Caco-2 (cell line): ENCODE results near the gene CDS2. TPM values are rescaled to one million over a fixed set of nuclear protein-coding genes. Genes with fewer than 3 reads are reported as not detected.

Experiments used
- BruUV-seq: library from RNA; stranded (reverse); fragments of 400-500 nt; replicated peaks from 2 replicates; lab custom pipeline; 2021; lab: Mats Ljungman, UMichigan
- CTCF ChIA-PET: fragments of 300-600 bp; sonication (Branson Sonifier 250); formaldehyde crosslinking; loops from one replicate; lab custom pipeline; 2022; ENCODE audit warnings: antibody characterized with exemption; lab: Charles Lee
- POLR2A ChIA-PET: fragments of 300-600 bp; sonication (Branson Sonifier 250); formaldehyde crosslinking; loops from one replicate; lab custom pipeline; 2022; ENCODE audit warnings: antibody characterized with exemption; lab: Charles Lee
- DNase-seq, 2 experiments: peaks; one replicate each; pipeline versions ENCODE4 v3.0.0 to v3.0.0-alpha.2; 2020 to 2022
- H3K27me3 ChIP-seq: replicated peaks from 2 replicates; pipeline ENCODE4 v1.6.0; 2011; ENCODE audit warnings: low read length; ENCODE audit not compliant: control insufficient read depth, insufficient read depth
- H3K36me3 ChIP-seq: 2 replicates; pipeline ENCODE4 v1.5.1; 2011; ENCODE audit warnings: low read length; ENCODE audit not compliant: control insufficient read depth, insufficient read depth
- H3K4me1 ChIP-seq: fragments of 250-450 bp; sonication (Bioruptor Pico); 2 replicates; pipeline ENCODE4 v1.5.1; 2020; ENCODE audit warnings: mild to moderate bottlenecking
- H3K4me3 ChIP-seq: 2 replicates; pipeline ENCODE4 v1.5.1; 2011; ENCODE audit warnings: low read depth, mild to moderate bottlenecking, control low read depth, low read length
- H3K9me3 ChIP-seq: fragments of 250-450 bp; sonication (Bioruptor Pico); 2 replicates; pipeline ENCODE4 v1.5.1; 2020; ENCODE audit warnings: mild to moderate bottlenecking, moderate library complexity
- H3K27ac Mint-ChIP-seq: one replicate; pipeline ENCODE4 v1.8.0; 2022; ENCODE audit warnings: mixed read lengths; ENCODE audit not compliant: unreplicated experiment
- H3K27me3 Mint-ChIP-seq: one replicate; pipeline ENCODE4 v1.8.0; 2022; ENCODE audit warnings: mixed read lengths; ENCODE audit not compliant: insufficient read depth, unreplicated experiment
- H3K36me3 Mint-ChIP-seq: one replicate; pipeline ENCODE4 v1.8.0; 2022; ENCODE audit warnings: mild to moderate bottlenecking, mixed read lengths; ENCODE audit not compliant: insufficient read depth, unreplicated experiment
- H3K4me1 Mint-ChIP-seq: one replicate; pipeline ENCODE4 v1.8.0; 2022; ENCODE audit warnings: low read depth, mixed read lengths; ENCODE audit not compliant: unreplicated experiment
- H3K4me3 Mint-ChIP-seq: one replicate; pipeline ENCODE4 v1.8.0; 2022; ENCODE audit warnings: mild to moderate bottlenecking, moderate library complexity, mixed read lengths; ENCODE audit not compliant: unreplicated experiment
- H3K9me3 Mint-ChIP-seq: one replicate; pipeline ENCODE4 v1.8.0; 2022; ENCODE audit warnings: mixed read lengths; ENCODE audit not compliant: unreplicated experiment
- intact Hi-C: fragments of 100-400 bp; cut with micrococcal nuclease; formaldehyde crosslinking; loops from one replicate; pipeline ENCODE4 v1.10.0; 2022; ENCODE audit not compliant: unreplicated experiment
- total RNA-seq: library from RNA; stranded (reverse); gene quantifications from 2 replicates; pipeline ENCODE4 v1.2.3, GENCODE V29; 2022
- TF ChIP-seq, protein P1 (sequence below), 2 experiments: fragments of 200-600 bp in 1 of 2; IDR thresholded peaks; 1 replicate in 1 of 2; 2 replicates in 1 of 2; pipeline versions ENCODE4 v1.5.1 to v1.8.0; 2011 to 2022; ENCODE audit warnings: antibody characterized with exemption in 1 of 2, control low read depth in 1 of 2, inconsistent platforms in 1 of 2, low read depth in 1 of 2, low read length in 1 of 2, mild to moderate bottlenecking in 1 of 2, moderate library complexity in 1 of 2; ENCODE audit not compliant: insufficient read depth in 1 of 2, severe bottlenecking in 1 of 2, unreplicated experiment in 1 of 2

Gene CDS2
- total RNA-seq, 1 experiment from 2014 or later: 53.8 TPM

DNA sequence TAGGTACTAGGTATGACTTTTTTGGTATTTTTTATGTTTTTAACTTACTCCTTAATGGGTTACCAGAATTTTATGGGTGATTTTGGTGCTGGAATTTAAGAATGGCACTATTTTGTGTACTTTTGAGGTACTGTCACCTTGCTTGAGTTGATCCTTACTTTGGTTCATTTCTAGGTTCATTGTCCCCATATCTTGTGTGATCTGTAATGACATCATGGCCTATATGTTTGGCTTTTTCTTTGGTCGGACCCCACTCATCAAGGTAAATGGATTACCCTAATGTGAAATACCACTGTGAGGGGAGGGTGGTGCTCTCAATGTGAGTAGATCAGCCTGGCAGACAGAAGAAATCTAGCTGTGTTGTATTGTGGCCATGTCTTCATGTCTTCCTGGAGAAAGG lies 57.9 kb downstream of the CDS2 start:
- ChIA-PET CTCF (interaction anchor here (1.4 kb wide), 1 partner anchor 58 kb away, joined by 8 read pairs; the partner anchor contains the start of gene CDS2), POLR2A (no interaction called here)
- H3K9me3 ChIP-seq: no peaks in the 10 kb centered on the region
- BruUV-seq: no TSS peak
- peaks cover 2% of the 10 kb centered on the region for H3K36me3 ChIP-seq
- H3K27me3 ChIP-seq: no peaks in the 10 kb centered on the region
- H3K4me1 Mint-ChIP-seq: no peaks in the 10 kb centered on the region
- peaks cover 15% of the 10 kb centered on the region for H3K36me3 Mint-ChIP-seq
- no peak overlapping the region for H3K27ac Mint-ChIP-seq
- H3K4me3 ChIP-seq: no peak overlapping the region
- H3K9me3 Mint-ChIP-seq: no peaks in the 10 kb centered on the region
- no peak for DNase-seq
- H3K4me1 ChIP-seq: no peaks in the 10 kb centered on the region
- intact Hi-C loops: no loop called here
- TF ChIP-seq, protein P1, sequence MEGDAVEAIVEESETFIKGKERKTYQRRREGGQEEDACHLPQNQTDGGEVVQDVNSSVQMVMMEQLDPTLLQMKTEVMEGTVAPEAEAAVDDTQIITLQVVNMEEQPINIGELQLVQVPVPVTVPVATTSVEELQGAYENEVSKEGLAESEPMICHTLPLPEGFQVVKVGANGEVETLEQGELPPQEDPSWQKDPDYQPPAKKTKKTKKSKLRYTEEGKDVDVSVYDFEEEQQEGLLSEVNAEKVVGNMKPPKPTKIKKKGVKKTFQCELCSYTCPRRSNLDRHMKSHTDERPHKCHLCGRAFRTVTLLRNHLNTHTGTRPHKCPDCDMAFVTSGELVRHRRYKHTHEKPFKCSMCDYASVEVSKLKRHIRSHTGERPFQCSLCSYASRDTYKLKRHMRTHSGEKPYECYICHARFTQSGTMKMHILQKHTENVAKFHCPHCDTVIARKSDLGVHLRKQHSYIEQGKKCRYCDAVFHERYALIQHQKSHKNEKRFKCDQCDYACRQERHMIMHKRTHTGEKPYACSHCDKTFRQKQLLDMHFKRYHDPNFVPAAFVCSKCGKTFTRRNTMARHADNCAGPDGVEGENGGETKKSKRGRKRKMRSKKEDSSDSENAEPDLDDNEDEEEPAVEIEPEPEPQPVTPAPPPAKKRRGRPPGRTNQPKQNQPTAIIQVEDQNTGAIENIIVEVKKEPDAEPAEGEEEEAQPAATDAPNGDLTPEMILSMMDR (IDR thresholded peaks at IDR 0.05; ENCODE audit: insufficient read depth in 1 of 2, low read depth in 1 of 2, low read length in 1 of 2, severe bottlenecking in 1 of 2, unreplicated experiment in 1 of 2): no peak
- no peak overlapping the region for H3K4me3 Mint-ChIP-seq
- no peaks in the 10 kb centered on the region for H3K27me3 Mint-ChIP-seq

DNA sequence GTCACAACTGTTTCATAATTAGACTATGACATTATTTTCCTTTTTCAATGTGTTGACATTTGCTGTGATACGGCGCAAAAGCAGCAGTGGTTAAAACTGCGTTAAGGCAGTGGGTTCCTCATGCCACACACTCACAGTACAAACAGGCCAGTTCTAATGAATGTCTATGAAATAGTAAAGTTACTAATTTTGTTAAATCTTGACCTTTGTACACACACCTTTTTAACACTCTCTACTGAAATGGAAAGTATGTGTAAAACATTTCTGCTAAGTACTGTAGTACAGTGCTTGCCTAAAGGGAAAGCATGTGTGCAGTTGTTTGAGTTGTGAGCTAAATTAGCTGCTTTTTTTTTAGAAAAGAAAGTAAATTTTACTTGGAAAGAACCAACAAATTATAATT lies 60.3 kb downstream of the CDS2 start:
- DNase-seq: no peak
- intact Hi-C loops: no loop called here
- ChIA-PET POLR2A (no interaction called here), CTCF (interaction anchor here (1.9 kb wide), 1 partner anchor 61 kb away, joined by 12 read pairs; the partner anchor contains the start of gene CDS2)
- Histone ChIP-seq H3K4me1 (no peaks in the 10 kb centered on the region), H3K9me3 (no peaks in the 10 kb centered on the region), H3K27me3 (no peaks in the 10 kb centered on the region), H3K4me3 (no peak overlapping the region), H3K36me3 (peaks cover 2% of the 10 kb centered on the region)
- Mint-ChIP-seq H3K4me3 (no peak overlapping the region), H3K27ac (no peak overlapping the region), H3K4me1 (no peaks in the 10 kb centered on the region), H3K9me3 (no peaks in the 10 kb centered on the region), H3K36me3 (peaks cover 20% of the 10 kb centered on the region), H3K27me3 (no peaks in the 10 kb centered on the region)
- TF ChIP-seq, protein P1 (IDR thresholded peaks at IDR 0.05; ENCODE audit: insufficient read depth in 1 of 2, low read depth in 1 of 2, low read length in 1 of 2, severe bottlenecking in 1 of 2, unreplicated experiment in 1 of 2): no peak
- BruUV-seq: no TSS peak

DNA sequence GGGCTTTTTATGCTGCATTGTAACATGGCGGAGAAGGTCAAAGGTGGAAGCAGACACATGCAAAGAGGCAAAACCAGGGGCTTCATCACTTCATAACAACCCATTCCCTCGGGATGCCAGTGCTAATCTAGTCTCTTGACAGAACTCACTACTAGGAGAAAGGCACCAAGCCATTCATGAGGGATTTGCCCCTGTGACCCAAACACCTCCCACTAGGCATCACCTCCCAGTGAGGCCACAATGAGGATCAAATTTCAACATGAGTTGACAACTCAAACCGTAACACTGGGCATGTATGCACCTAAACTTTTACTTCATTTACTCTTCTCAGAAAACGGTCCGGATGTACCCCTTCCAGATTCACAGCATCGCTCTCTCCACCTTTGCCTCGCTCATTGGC lies 61.9 kb downstream of the CDS2 start:
- CTCF ChIA-PET: interaction anchor here (1.9 kb wide), 1 partner anchor 62 kb away, joined by 12 read pairs; the partner anchor contains the start of gene CDS2
- H3K27me3 Mint-ChIP-seq: no peaks in the 10 kb centered on the region
- H3K27me3 ChIP-seq: no peaks in the 10 kb centered on the region
- no peaks in the 10 kb centered on the region for H3K9me3 ChIP-seq
- no peaks in the 10 kb centered on the region for H3K4me1 Mint-ChIP-seq
- no peak for DNase-seq
- no peak overlapping the region for H3K27ac Mint-ChIP-seq
- TF ChIP-seq, protein P1 (IDR thresholded peaks at IDR 0.05; ENCODE audit: insufficient read depth in 1 of 2, low read depth in 1 of 2, low read length in 1 of 2, severe bottlenecking in 1 of 2, unreplicated experiment in 1 of 2): no peak
- H3K4me1 ChIP-seq: no peaks in the 10 kb centered on the region
- POLR2A ChIA-PET: no interaction called here
- H3K36me3 Mint-ChIP-seq: peaks cover 20% of the 10 kb centered on the region
- no TSS peak for BruUV-seq
- H3K4me3 ChIP-seq: no peak overlapping the region
- no peaks in the 10 kb centered on the region for H3K9me3 Mint-ChIP-seq
- no peak overlapping the region for H3K4me3 Mint-ChIP-seq
- intact Hi-C loops: no loop called here
- peaks cover 2% of the 10 kb centered on the region for H3K36me3 ChIP-seq
